GM23338 (cell line): Measurements from ENCODE around the gene RFC2. TPM values are rescaled to one million over a fixed set of nuclear protein-coding genes. Genes with fewer than 3 reads are reported as not detected.

Experiments
- ATAC-seq: fragments of 200-7000 bp; cut with Tn5 transposase; 3 replicates; pipeline ENCODE4 v1.9.1; 2020
- DNase-seq: peaks from one replicate; pipeline ENCODE4 v3.0.0-alpha.2; 2015; ENCODE audit warnings: low spot score
- H2AFZ ChIP-seq: fragments of 200-600 bp; sonication (generic); 2 replicates; pipeline ENCODE4 v1.8.0; 2016; ENCODE audit warnings: antibody characterized with exemption, mild to moderate bottlenecking, moderate library complexity
- H3F3A ChIP-seq: fragments of 200-600 bp; sonication (generic); replicated peaks from 2 replicates; pipeline ENCODE4 v1.8.0; 2017; ENCODE audit warnings: antibody characterized with exemption, mixed run types, low read depth
- H3K27ac ChIP-seq: fragments of 200-600 bp; sonication (generic); 2 replicates; pipeline ENCODE4 v1.6.1; 2016; ENCODE audit warnings: low read depth
- H3K27me3 ChIP-seq: fragments of 200-600 bp; sonication (generic); 2 replicates; pipeline ENCODE4 v1.8.0; 2016; ENCODE audit warnings: mild to moderate bottlenecking, mixed run types, moderate library complexity; ENCODE audit not compliant: insufficient read depth
- H3K36me3 ChIP-seq: fragments of 200-600 bp; sonication (generic); 2 replicates; pipeline ENCODE4 v1.8.0; 2016; ENCODE audit warnings: mild to moderate bottlenecking; ENCODE audit not compliant: insufficient read depth
- H3K4me1 ChIP-seq: fragments of 200-600 bp; sonication (generic); 2 replicates; pipeline ENCODE4 v1.8.0; 2016; ENCODE audit warnings: mild to moderate bottlenecking, moderate library complexity; ENCODE audit not compliant: insufficient read depth
- H3K4me2 ChIP-seq: fragments of 200-600 bp; sonication (generic); 2 replicates; pipeline ENCODE4 v1.7.1; 2017; ENCODE audit warnings: mixed run types
- H3K4me3 ChIP-seq: fragments of 200-600 bp; sonication (generic); 2 replicates; pipeline ENCODE4 v1.6.1; 2016; ENCODE audit warnings: mixed run types
- H3K79me2 ChIP-seq: fragments of 200-600 bp; sonication (generic); replicated peaks from 2 replicates; pipeline ENCODE4 v1.8.0; 2017; ENCODE audit warnings: mild to moderate bottlenecking; ENCODE audit not compliant: insufficient read depth
- H3K9me2 ChIP-seq: fragments of 200-600 bp; sonication (generic); 2 replicates; pipeline ENCODE4 v1.8.0; 2017; ENCODE audit not compliant: insufficient read depth
- H4K20me1 ChIP-seq: fragments of 200-600 bp; sonication (generic); replicated peaks from 2 replicates; pipeline ENCODE4 v1.8.0; 2017; ENCODE audit warnings: mild to moderate bottlenecking; ENCODE audit not compliant: insufficient read depth
- H3K27ac Mint-ChIP-seq: 2 replicates; pipeline ENCODE4 v1.8.0; 2020; ENCODE audit warnings: inconsistent platforms, mild to moderate bottlenecking, moderate library complexity, mixed read lengths
- H3K27me3 Mint-ChIP-seq: 3 replicates; pipeline ENCODE4 v1.8.0; 2022; ENCODE audit warnings: low read depth, mild to moderate bottlenecking, moderate library complexity, mixed read lengths, inconsistent platforms; ENCODE audit not compliant: insufficient read depth, poor library complexity
- H3K36me3 Mint-ChIP-seq: 3 replicates; pipeline ENCODE4 v1.8.0; 2021; ENCODE audit warnings: low read depth, mild to moderate bottlenecking, inconsistent platforms, moderate library complexity, mixed read lengths
- H3K4me1 Mint-ChIP-seq: 3 replicates; pipeline ENCODE4 v1.8.0; 2020; ENCODE audit warnings: mild to moderate bottlenecking, inconsistent platforms, mixed read lengths
- H3K4me3 Mint-ChIP-seq: 3 replicates; pipeline ENCODE4 v1.8.0; 2021; ENCODE audit warnings: moderate library complexity, mild to moderate bottlenecking, inconsistent platforms, mixed read lengths
- H3K9me3 Mint-ChIP-seq: 3 replicates; pipeline ENCODE4 v1.8.0; 2020; ENCODE audit warnings: moderate library complexity, mild to moderate bottlenecking, inconsistent platforms, mixed read lengths
- CREB1 ChIP-seq: fragments of 250-450 bp; sonication (Bioruptor Pico); IDR thresholded peaks from 2 replicates; pipeline ENCODE4 v1.5.0; 2020; ENCODE audit warnings: low read depth, mild to moderate bottlenecking, moderate library complexity
- EZH2phosphoT487 ChIP-seq: fragments of 200-600 bp; sonication (generic); IDR thresholded peaks from one replicate; pipeline ENCODE4 v1.8.1; 2018; ENCODE audit warnings: antibody characterized with exemption; ENCODE audit not compliant: unreplicated experiment
- JUNB ChIP-seq: IDR thresholded peaks from one replicate; pipeline ENCODE4 v1.6.1; 2016; ENCODE audit warnings: antibody characterized with exemption; ENCODE audit not compliant: unreplicated experiment
- NANOG ChIP-seq: IDR thresholded peaks from 2 replicates; pipeline ENCODE4 v1.6.1; 2016; ENCODE audit warnings: antibody characterized with exemption, borderline replicate concordance
- POLR2AphosphoS5 ChIP-seq: IDR thresholded peaks from 2 replicates; pipeline ENCODE4 v1.6.1; 2016; ENCODE audit warnings: antibody characterized with exemption, low read depth
- STAT1 ChIP-seq: IDR thresholded peaks from one replicate; pipeline ENCODE4 v1.6.1; 2016; ENCODE audit warnings: antibody characterized with exemption; ENCODE audit not compliant: unreplicated experiment
- ZNF114 ChIP-seq: fragments of 250-450 bp; sonication (Bioruptor Pico); IDR thresholded peaks from 2 replicates; pipeline ENCODE4 v1.5.0; 2020; ENCODE audit warnings: mild to moderate bottlenecking, moderate library complexity
- ZNF331 ChIP-seq: fragments of 250-450 bp; sonication (Bioruptor Pico); IDR thresholded peaks from 2 replicates; pipeline ENCODE4 v1.5.0; 2020; ENCODE audit warnings: low read depth, mild to moderate bottlenecking, moderate library complexity
- polyA plus RNA-seq: library from polyadenylated mRNA; unstranded; fragments of >200 nt; fragmentation: Nextera tagmentation; extraction: Ambion mirVana; gene quantifications from 2 replicates; pipeline ENCODE4 v1.2.1, GENCODE V29; 2016
- total RNA-seq: library from RNA; depleted of rRNA; stranded (reverse); fragments of >200 nt; shearing (Covaris generic); gene quantifications from 2 replicates; pipeline ENCODE4 v1.2.3, GENCODE V29; 2014
- TF ChIP-seq, protein P1 (sequence below): IDR thresholded peaks from one replicate; pipeline ENCODE4 v1.6.1; 2018; ENCODE audit warnings: antibody characterized with exemption; ENCODE audit not compliant: unreplicated experiment
- TF ChIP-seq, protein P2 (sequence below): IDR thresholded peaks from 2 replicates; pipeline ENCODE4 v1.6.1; 2016; ENCODE audit warnings: antibody characterized with exemption

RFC2 gene
- total and polyA plus RNA-seq, 2 experiments from 2014 or later = 56.4 to 75.2 TPM

DNA sequence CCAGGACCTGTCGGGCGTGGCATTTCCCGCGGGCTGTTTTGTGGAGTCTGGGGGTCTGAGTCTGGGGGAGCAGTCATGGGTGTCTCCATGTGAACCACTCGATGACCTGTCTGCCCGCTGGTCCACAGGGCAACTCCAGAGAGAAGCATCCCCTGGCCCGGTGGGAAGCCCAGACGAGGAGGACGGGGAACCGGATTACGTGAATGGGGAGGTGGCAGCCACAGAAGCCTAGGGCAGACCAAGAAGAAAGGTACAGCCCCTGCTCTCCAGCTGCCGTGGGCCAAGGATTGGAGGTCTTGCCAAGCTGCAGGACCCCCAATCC, 29.7 kb downstream of the RFC2 start:
- Histone ChIP-seq H3K4me2 (no peak overlapping the region), H3K27me3 (no peaks in the 10 kb centered on the region), H4K20me1 (0 out of 2 replicates have a peak, but pooled peaks cover 3% of the 10 kb centered on the region), H3K4me1 (no peaks in the 10 kb centered on the region), H3K27ac (no peak overlapping the region), H3K36me3 (peaks cover 4% of the 10 kb centered on the region; the same call in 1 of the 2 replicates), H3K79me2 (no peaks in the 10 kb centered on the region), H2AFZ (no peak overlapping the region), H3K9me2 (no peaks in the 10 kb centered on the region), H3K4me3 (no peak overlapping the region), H3F3A (peaks cover 1% of the 10 kb centered on the region; the same call in 1 of the 2 replicates)
- TF ChIP-seq, protein P1, sequence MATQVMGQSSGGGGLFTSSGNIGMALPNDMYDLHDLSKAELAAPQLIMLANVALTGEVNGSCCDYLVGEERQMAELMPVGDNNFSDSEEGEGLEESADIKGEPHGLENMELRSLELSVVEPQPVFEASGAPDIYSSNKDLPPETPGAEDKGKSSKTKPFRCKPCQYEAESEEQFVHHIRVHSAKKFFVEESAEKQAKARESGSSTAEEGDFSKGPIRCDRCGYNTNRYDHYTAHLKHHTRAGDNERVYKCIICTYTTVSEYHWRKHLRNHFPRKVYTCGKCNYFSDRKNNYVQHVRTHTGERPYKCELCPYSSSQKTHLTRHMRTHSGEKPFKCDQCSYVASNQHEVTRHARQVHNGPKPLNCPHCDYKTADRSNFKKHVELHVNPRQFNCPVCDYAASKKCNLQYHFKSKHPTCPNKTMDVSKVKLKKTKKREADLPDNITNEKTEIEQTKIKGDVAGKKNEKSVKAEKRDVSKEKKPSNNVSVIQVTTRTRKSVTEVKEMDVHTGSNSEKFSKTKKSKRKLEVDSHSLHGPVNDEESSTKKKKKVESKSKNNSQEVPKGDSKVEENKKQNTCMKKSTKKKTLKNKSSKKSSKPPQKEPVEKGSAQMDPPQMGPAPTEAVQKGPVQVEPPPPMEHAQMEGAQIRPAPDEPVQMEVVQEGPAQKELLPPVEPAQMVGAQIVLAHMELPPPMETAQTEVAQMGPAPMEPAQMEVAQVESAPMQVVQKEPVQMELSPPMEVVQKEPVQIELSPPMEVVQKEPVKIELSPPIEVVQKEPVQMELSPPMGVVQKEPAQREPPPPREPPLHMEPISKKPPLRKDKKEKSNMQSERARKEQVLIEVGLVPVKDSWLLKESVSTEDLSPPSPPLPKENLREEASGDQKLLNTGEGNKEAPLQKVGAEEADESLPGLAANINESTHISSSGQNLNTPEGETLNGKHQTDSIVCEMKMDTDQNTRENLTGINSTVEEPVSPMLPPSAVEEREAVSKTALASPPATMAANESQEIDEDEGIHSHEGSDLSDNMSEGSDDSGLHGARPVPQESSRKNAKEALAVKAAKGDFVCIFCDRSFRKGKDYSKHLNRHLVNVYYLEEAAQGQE = no peak
- TF ChIP-seq EZH2phosphoT487 = no peak
- no peak for TF ChIP-seq CREB1
- TF ChIP-seq JUNB = no peak
- Mint-ChIP-seq H3K27me3 (peaks cover 6% of the 10 kb centered on the region), H3K36me3 (peaks cover 23% of the 10 kb centered on the region), H3K4me3 (no peak overlapping the region), H3K9me3 (no peaks in the 10 kb centered on the region), H3K4me1 (no peaks in the 10 kb centered on the region), H3K27ac (no peak overlapping the region)
- ATAC-seq (no peak), DNase-seq (no peak)

DNA sequence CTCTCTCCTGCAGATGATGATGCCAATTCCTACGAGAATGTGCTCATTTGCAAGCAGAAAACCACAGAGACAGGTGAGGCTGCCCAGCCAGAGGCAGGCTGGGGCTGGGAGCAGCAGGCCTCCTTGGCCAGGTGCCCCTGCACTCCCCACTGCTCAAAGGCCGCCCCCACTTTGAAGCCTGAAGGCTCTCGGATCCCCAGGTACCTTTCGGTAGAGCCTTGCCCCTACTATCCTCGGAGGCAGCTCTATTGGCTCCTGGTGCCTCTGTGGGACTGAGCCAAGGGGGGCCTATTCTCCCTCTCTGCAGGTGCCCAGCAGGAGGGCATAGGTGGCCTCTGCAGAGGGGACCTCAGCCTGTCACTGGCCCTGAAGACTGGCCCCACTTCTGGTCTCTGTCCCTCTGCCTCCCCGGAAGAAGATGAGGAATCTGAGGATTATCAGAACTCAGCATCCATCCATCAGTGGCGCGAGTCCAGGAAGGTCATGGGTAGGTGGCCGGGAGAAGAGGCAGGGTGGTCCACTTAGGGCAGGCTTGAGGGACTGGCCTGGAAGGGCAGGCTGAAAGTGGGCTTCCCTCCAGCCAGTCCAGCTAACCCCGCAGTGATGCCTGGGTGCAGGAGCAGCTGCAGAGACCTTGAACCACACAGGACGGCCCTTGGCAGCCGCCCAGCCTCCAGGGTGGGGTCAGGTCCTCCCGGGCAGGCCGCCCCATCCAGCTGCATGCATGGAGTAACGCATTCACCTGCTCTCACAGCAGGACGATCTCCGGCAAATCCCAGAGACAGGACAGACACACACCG, 30.3 kb downstream of the RFC2 start:
- Mint-ChIP-seq H3K9me3 (no peaks in the 10 kb centered on the region), H3K27me3 (peaks cover 6% of the 10 kb centered on the region), H3K27ac (no peak overlapping the region), H3K36me3 (peaks cover 17% of the 10 kb centered on the region), H3K4me1 (no peaks in the 10 kb centered on the region), H3K4me3 (no peak overlapping the region)
- no peaks in the 10 kb centered on the region for H3K27me3 ChIP-seq
- H3F3A ChIP-seq = peaks cover 4% of the 10 kb centered on the region; the same call in 1 of the 2 replicates
- H3K4me3 ChIP-seq = no peak overlapping the region
- H3K4me1 ChIP-seq = no peaks in the 10 kb centered on the region
- DNase-seq = no peak
- peak; percentile 6; the same call in 2 of the 3 replicates for ATAC-seq
- no peak overlapping the region for H3K27ac ChIP-seq
- H4K20me1 ChIP-seq = 0 out of 2 replicates have a peak, but pooled peaks cover 3% of the 10 kb centered on the region
- H2AFZ ChIP-seq = no peak overlapping the region
- H3K36me3 ChIP-seq = 0 out of 2 replicates have a peak, but pooled peaks cover 3% of the 10 kb centered on the region
- no peaks in the 10 kb centered on the region for H3K79me2 ChIP-seq
- H3K9me2 ChIP-seq = no peaks in the 10 kb centered on the region
- TF ChIP-seq STAT1 (no peak), POLR2AphosphoS5 (no peak), ZNF114 (CRISPR knock-in tag) (no peak), EZH2phosphoT487 (no peak), NANOG (no peak), ZNF331 (no peak)
- TF ChIP-seq, protein P2, sequence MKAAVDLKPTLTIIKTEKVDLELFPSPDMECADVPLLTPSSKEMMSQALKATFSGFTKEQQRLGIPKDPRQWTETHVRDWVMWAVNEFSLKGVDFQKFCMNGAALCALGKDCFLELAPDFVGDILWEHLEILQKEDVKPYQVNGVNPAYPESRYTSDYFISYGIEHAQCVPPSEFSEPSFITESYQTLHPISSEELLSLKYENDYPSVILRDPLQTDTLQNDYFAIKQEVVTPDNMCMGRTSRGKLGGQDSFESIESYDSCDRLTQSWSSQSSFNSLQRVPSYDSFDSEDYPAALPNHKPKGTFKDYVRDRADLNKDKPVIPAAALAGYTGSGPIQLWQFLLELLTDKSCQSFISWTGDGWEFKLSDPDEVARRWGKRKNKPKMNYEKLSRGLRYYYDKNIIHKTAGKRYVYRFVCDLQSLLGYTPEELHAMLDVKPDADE = no peak
- TF ChIP-seq, protein P1 = no peak
- H3K4me2 ChIP-seq = no peak overlapping the region
